Effector CD4-positive, alpha-beta T cell (primary cell): ENCODE data around the gene AKAP10.
"Not testable (repeated sequence)": the region's sequence is repeated elsewhere in the genome, so short reads cannot be mapped to it uniquely, and the experiment has no call there.

Experiments used
- DNase-seq: peaks from one replicate; pipeline ENCODE4 v3.0.0-alpha.2; 2020

AKAP10 gene

DNA sequence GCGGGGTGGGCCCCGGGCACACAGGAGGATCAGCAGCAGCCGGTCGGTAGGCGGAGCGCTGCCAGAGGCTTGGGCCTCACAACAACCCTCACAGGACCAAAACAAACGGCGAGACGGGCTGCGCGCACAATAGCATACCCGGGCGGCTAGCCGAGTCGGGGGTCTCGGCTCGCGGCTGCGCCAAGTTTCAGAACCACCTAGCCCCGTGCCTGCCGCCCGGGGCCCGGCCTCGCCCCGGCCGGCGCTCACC lies 110.6 kb downstream of the AKAP10 start:
- peak; percentile 9 for DNase-seq

DNA sequence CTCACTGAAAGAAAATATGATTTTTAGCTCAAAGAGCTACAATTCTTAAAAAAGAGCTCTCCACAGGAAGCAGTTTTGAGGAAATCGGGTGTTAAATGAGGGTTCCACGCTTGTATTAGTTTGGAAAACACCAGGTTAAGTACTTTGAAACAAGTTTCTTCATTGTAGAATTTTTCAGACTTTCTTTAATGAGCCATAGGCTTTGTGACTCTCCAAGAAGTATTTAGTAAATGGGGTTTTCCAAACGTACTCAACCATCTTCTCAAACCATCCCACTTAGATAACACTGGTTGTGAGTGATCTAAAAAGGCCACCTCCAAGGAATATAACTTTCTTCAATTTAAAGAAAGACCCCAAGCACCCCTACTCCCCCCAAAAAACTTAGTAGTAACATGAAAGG lies 112.6 kb downstream of the AKAP10 start:
- DNase-seq: no peak

DNA sequence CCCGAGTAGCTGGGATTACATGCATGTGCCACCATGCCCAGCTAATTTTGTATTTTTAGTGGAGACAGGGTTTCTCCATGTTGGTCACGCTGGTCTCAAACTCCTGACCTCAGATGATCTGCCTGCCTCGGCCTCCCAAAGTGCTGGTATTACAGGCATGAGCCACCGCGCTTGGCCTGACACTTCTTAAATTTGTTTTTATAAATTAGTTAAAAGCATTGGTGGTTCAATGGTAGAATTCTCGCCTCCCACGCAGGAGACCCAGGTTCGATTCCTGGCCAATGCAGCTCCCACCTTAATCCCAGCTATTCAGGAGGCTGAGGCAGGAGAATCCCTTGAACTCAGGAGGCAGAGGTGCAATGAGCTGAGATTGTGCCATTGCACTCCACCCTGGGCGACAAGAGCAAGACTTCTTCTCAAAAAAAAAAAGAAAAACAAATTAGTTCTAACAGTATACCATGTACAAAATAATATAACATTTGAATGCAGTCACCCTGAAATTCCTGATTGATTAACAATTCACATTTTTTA lies 116.9 kb downstream of the AKAP10 start:
- not testable (repeated sequence) for DNase-seq

DNA sequence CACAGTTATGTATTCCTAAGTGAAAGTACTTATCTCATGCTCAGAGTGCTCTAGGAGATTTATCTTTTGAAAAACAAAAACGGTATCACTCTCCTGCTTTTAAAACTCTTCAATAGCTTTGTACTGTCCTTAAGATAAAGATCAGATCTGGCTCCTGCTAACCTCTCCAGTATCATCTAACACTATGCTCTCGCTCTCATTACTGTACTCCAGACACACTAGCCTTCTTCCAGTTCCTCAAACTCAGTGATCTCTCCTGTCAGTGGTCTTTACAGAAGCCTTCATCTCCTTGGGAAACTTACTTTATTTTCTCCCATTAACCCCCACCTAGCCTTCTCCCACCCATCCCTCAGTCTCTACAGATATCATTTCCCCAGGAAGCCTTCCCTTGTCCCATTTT lies 120.0 kb downstream of the AKAP10 start:
- no peak for DNase-seq
